Liver (tissue), 9 donors: ENCODE measurements around the gene LSR. TPM values are rescaled to one million over a fixed set of nuclear protein-coding genes. Genes with fewer than 3 reads are reported as not detected.

ENCODE experiments used
- DNase-seq: peaks from one replicate; pipeline ENCODE4 v3.0.0-alpha.2; 2017; ENCODE audit warnings: low spot score
- H3K27ac ChIP-seq, 2 donors: one replicate each; pipeline ENCODE4 v1.7.0; 2013; ENCODE audit warnings: inconsistent platforms in 2 of 2, low read length in 2 of 2, control low read depth in 1 of 2, low read depth in 1 of 2, mild to moderate bottlenecking in 1 of 2
- H3K27me3 ChIP-seq, 4 donors: one replicate each; pipeline versions ENCODE4 v1.6.1 to v1.7.0; 2013; ENCODE audit warnings: low read length in 3 of 4, inconsistent platforms in 1 of 4, mild to moderate bottlenecking in 1 of 4, moderate library complexity in 1 of 4; ENCODE audit not compliant: control insufficient read depth in 4 of 4, insufficient read depth in 4 of 4
- H3K36me3 ChIP-seq, 4 donors: one replicate each; pipeline versions ENCODE4 v1.6.1 to v1.7.0; 2013; ENCODE audit warnings: low read length in 3 of 4, mild to moderate bottlenecking in 3 of 4, low read depth in 1 of 4, moderate library complexity in 1 of 4; ENCODE audit not compliant: control insufficient read depth in 4 of 4, insufficient read depth in 3 of 4
- H3K4me1 ChIP-seq, 4 donors: one replicate each; pipeline versions ENCODE4 v1.6.1 to v1.7.0; 2013; ENCODE audit warnings: low read length in 3 of 4, mild to moderate bottlenecking in 3 of 4, moderate library complexity in 1 of 4; ENCODE audit not compliant: control insufficient read depth in 4 of 4, insufficient read depth in 4 of 4
- H3K4me3 ChIP-seq, 3 donors: one replicate each; pipeline versions ENCODE4 v1.6.1 to v1.7.0; 2013; ENCODE audit warnings: low read length in 3 of 3, control low read depth in 1 of 3, low read depth in 1 of 3, mild to moderate bottlenecking in 1 of 3
- H3K9ac ChIP-seq, 2 donors: one replicate each; pipeline ENCODE4 v1.7.0; 2013; ENCODE audit warnings: low read length in 2 of 2, mild to moderate bottlenecking in 2 of 2, moderate library complexity in 2 of 2, control low read depth in 1 of 2, low read depth in 1 of 2
- H3K9me3 ChIP-seq, 4 donors: one replicate each; pipeline versions ENCODE4 v1.6.1 to v1.7.0; 2013; ENCODE audit warnings: low read length in 3 of 4; ENCODE audit not compliant: control insufficient read depth in 4 of 4
- ATF3 ChIP-seq: IDR thresholded peaks from 2 replicates; pipeline ENCODE4 v1.6.1; 2016; ENCODE audit warnings: antibody characterized with exemption
- CTCF ChIP-seq: fragments of 150-350 bp; IDR thresholded peaks from 2 replicates; pipeline ENCODE4 v1.5.1; 2017; ENCODE audit warnings: improper control_type of control experiment, low read depth, low read length; ENCODE audit not compliant: missing input control
- EGR1 ChIP-seq, 2 donors: IDR thresholded peaks; 2 replicates each; pipeline ENCODE4 v1.6.1; 2016 to 2018; ENCODE audit warnings: antibody characterized with exemption in 2 of 2, low read depth in 2 of 2
- FOXA1 ChIP-seq: IDR thresholded peaks from 2 replicates; pipeline ENCODE4 v1.6.1; 2016; ENCODE audit warnings: antibody characterized with exemption
- FOXA2 ChIP-seq: IDR thresholded peaks from 2 replicates; pipeline ENCODE4 v1.6.1; 2016; ENCODE audit warnings: antibody characterized with exemption
- GABPA ChIP-seq, 2 donors: IDR thresholded peaks in 1 of 2; conservative IDR thresholded peaks in 1 of 2; 2 replicates each; pipeline ENCODE4 v1.6.1; 2016; ENCODE audit warnings: antibody characterized with exemption in 2 of 2, mild to moderate bottlenecking in 1 of 2, moderate library complexity in 1 of 2
- HNF4A ChIP-seq, 2 donors: conservative IDR thresholded peaks; 2 replicates each; pipeline ENCODE4 v1.6.1; 2016; ENCODE audit warnings: antibody characterized with exemption in 2 of 2, mild to moderate bottlenecking in 2 of 2
- HNF4G ChIP-seq: IDR thresholded peaks from 2 replicates; pipeline ENCODE4 v1.6.1; 2016; ENCODE audit warnings: antibody characterized with exemption
- JUND ChIP-seq, 2 donors: IDR thresholded peaks; 2 replicates each; pipeline ENCODE4 v1.6.1; 2016; ENCODE audit warnings: antibody characterized with exemption in 2 of 2
- NR2F2 ChIP-seq: IDR thresholded peaks from 2 replicates; pipeline ENCODE4 v1.6.1; 2016; ENCODE audit warnings: antibody characterized with exemption
- RAD21 ChIP-seq, 2 donors: IDR thresholded peaks; 2 replicates each; pipeline ENCODE4 v1.6.1; 2016; ENCODE audit warnings: antibody characterized with exemption in 2 of 2, mild to moderate bottlenecking in 2 of 2
- REST ChIP-seq: IDR thresholded peaks from 2 replicates; pipeline ENCODE4 v1.6.1; 2016; ENCODE audit warnings: antibody characterized with exemption, mild to moderate bottlenecking
- RXRA ChIP-seq, 2 donors: IDR thresholded peaks; 2 replicates each; pipeline ENCODE4 v1.6.1; 2017 to 2018; ENCODE audit warnings: antibody characterized with exemption in 2 of 2, mild to moderate bottlenecking in 1 of 2
- SP1 ChIP-seq: IDR thresholded peaks from 2 replicates; pipeline ENCODE4 v1.6.1; 2018; ENCODE audit warnings: antibody characterized with exemption, mild to moderate bottlenecking
- TAF1 ChIP-seq: conservative IDR thresholded peaks from 2 replicates; pipeline ENCODE4 v1.6.1; 2016; ENCODE audit warnings: antibody characterized with exemption, mild to moderate bottlenecking
- WGBS: extraction: QIAGEN DNeasy Blood & Tissue Kit; methylation state at CpG from one replicate; pipeline ENCODE4 v1.1.7; 2013; 5-methylcytosine and 5-hydroxymethylcytosine counted together
- polyA plus RNA-seq, 2 donors: library from polyadenylated mRNA; stranded (reverse) in 1 of 2; unstranded in 1 of 2; fragments of 200-250 nt in 1 of 2; fragments of >200 nt in 1 of 2; fragmentation: Nextera tagmentation in 1 of 2; extraction: Ambion mirVana in 1 of 2; gene quantifications; one replicate each; pipeline versions ENCODE4 v1.2.1 to v1.2.3, GENCODE V29; 2013 to 2015
- total RNA-seq, 2 donors: library from RNA; depleted of rRNA; stranded (reverse); fragments of >200 nt; gene quantifications; one replicate each; pipeline ENCODE4 v1.2.3, GENCODE V29; 2014
- TF ChIP-seq, protein P1 (sequence below): IDR thresholded peaks from 2 replicates; pipeline ENCODE4 v1.6.1; 2016; ENCODE audit warnings: antibody characterized with exemption
- TF ChIP-seq, protein P2 (sequence below): IDR thresholded peaks from 2 replicates; pipeline ENCODE4 v1.6.1; 2016; ENCODE audit warnings: antibody characterized with exemption
- donor health status: healthy.
- donor health status: healthy.
- donor health status: healthy.
- donor health status: healthy.
- donor health status: healthy.

Gene LSR
- total and polyA plus RNA-seq, 4 donors: 33.7 to 150 (median 48.0) TPM

DNA sequence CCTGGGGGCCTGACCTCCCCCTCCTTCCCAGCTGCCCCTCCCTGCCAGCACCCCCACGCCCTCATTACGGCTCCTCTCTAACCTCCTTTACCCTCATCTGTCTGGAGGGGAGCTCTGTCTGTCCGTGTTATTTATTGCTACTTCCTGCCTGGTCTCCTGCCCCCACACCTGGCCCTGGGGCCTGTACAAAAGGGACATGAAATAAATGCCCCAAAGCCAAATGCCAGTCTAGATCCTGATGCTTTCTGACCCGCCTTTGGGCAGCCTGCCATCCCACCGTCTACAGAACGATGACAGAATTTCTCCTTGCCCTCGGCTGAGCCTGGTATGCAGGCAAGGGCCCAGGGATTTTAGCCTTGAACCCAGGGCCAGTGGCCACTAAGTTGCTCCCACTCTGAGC lies 64.8 kb downstream of the LSR start:
- Histone ChIP-seq H3K27me3 (no peaks in the 10 kb centered on the region), H3K27ac (no peak overlapping the region), H3K9me3 (no peaks in the 10 kb centered on the region), H3K4me3 (no peak overlapping the region), H3K36me3 (no peaks in the 10 kb centered on the region), H3K9ac (no peak overlapping the region), H3K4me1 (peaks cover 0 to 4% (median under 1%) of the 10 kb centered on the region in 4 donors)
- WGBS: 61% methylated on average over 7 of the region's 7 CpGs
- DNase-seq: no peak
- TF ChIP-seq RXRA (IDR thresholded peaks at IDR 0.05): no peak
- TF ChIP-seq, protein P1, sequence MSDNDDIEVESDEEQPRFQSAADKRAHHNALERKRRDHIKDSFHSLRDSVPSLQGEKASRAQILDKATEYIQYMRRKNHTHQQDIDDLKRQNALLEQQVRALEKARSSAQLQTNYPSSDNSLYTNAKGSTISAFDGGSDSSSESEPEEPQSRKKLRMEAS: no peak
- TF ChIP-seq EGR1 (IDR thresholded peaks at IDR 0.05; ENCODE audit: low read depth in 2 of 2): no peak
- TF ChIP-seq CTCF: no peak
- no peak for TF ChIP-seq HNF4G
- TF ChIP-seq SP1: no peak
- TF ChIP-seq GABPA (IDR thresholded peaks at IDR 0.05 in 1 of 2, conservative IDR thresholded peaks at IDR 0.05 in 1 of 2): no peak
- no peak for TF ChIP-seq ATF3
- TF ChIP-seq, protein P2, sequence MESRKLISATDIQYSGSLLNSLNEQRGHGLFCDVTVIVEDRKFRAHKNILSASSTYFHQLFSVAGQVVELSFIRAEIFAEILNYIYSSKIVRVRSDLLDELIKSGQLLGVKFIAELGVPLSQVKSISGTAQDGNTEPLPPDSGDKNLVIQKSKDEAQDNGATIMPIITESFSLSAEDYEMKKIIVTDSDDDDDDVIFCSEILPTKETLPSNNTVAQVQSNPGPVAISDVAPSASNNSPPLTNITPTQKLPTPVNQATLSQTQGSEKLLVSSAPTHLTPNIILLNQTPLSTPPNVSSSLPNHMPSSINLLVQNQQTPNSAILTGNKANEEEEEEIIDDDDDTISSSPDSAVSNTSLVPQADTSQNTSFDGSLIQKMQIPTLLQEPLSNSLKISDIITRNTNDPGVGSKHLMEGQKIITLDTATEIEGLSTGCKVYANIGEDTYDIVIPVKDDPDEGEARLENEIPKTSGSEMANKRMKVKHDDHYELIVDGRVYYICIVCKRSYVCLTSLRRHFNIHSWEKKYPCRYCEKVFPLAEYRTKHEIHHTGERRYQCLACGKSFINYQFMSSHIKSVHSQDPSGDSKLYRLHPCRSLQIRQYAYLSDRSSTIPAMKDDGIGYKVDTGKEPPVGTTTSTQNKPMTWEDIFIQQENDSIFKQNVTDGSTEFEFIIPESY: no peak
- no peak for TF ChIP-seq JUND (IDR thresholded peaks at IDR 0.05)
- TF ChIP-seq FOXA1: no peak
- no peak for TF ChIP-seq RAD21 (IDR thresholded peaks at IDR 0.05)
- TF ChIP-seq FOXA2: no peak
- no peak for TF ChIP-seq HNF4A (conservative IDR thresholded peaks at IDR 0.05)
- TF ChIP-seq REST: no peak

- DNase-seq: no peak
- WGBS: 93% methylated on average over 8 of the region's 8 CpGs
- TF ChIP-seq ATF3: no peak
- no peak for TF ChIP-seq HNF4A (conservative IDR thresholded peaks at IDR 0.05)
- TF ChIP-seq REST: no peak
- no peak for TF ChIP-seq GABPA (IDR thresholded peaks at IDR 0.05 in 1 of 2, conservative IDR thresholded peaks at IDR 0.05 in 1 of 2)
- no peak for TF ChIP-seq FOXA1
- TF ChIP-seq TAF1: no peak
- no peak for TF ChIP-seq RXRA (IDR thresholded peaks at IDR 0.05)
- TF ChIP-seq, protein P1: no peak
- TF ChIP-seq SP1: no peak
- no peak for TF ChIP-seq FOXA2
- TF ChIP-seq NR2F2: no peak
- TF ChIP-seq CTCF: no peak
These were observed 65.2 kb downstream of the LSR start for GRCh38 chr19:35314031-35314430.

More at GRCh38 chr19:35314031-35314430, 65.2 kb downstream of the LSR start:
- no peak overlapping the region for H3K4me3 ChIP-seq
- H3K36me3 ChIP-seq: no peaks in the 10 kb centered on the region
- H3K27ac ChIP-seq: no peak overlapping the region
- peaks cover 0 to 4% (median under 1%) of the 10 kb centered on the region in 4 donors for H3K4me1 ChIP-seq
- no peaks in the 10 kb centered on the region for H3K27me3 ChIP-seq
- H3K9ac ChIP-seq: no peak overlapping the region
- H3K9me3 ChIP-seq: no peaks in the 10 kb centered on the region
